ENCODE measurements around the gene SVIL.

DNA sequence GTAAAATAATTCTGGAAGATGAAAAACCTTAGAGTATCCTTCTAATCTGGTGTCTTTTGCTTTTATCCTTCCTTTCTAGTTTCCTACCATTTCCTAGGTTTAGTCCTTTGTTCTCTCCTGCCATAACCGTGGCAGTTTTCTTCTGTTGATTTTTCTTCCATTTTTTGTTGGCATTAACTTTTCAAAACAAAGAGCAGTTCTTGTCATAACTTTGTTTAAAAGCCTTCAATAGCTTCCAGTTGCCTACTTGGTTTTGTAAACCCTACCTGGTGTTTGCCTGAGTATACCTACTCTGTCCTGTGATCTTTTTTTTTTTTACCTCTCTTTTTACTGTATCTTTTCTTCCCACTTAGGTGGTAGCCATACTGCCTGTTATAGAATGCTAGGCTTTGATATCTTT, 220.3 kb downstream of the SVIL start:
- no peak for TF ChIP-seq POLR2A (IDR thresholded peaks at IDR 0.05; ENCODE audit: low read depth, low read length)
- TF ChIP-seq TAF1 (IDR thresholded peaks at IDR 0.05; ENCODE audit: low read depth, low read length) = no peak
- no peak for TF ChIP-seq POLR2AphosphoS5 (IDR thresholded peaks at IDR 0.05; ENCODE audit: low read depth, low read length)
- no peak for TF ChIP-seq POU2F2 (IDR thresholded peaks at IDR 0.05; ENCODE audit: low read depth, low read length)
- no peak for TF ChIP-seq PAX5 (IDR thresholded peaks at IDR 0.05; ENCODE audit: insufficient read depth, low read length, severe bottlenecking)
- TF ChIP-seq SPI1 (IDR thresholded peaks at IDR 0.05; ENCODE audit: low read depth, low read length) = no peak
